Coronary artery (tissue), 2 donors: ENCODE data around the gene IL17RD.

ENCODE experiments used
- DNase-seq: peaks from one replicate; pipeline ENCODE4 v3.0.0-alpha.2; 2017; ENCODE audit warnings: low spot score
- H3K27ac ChIP-seq, 2 donors: fragments of 200-600 bp; sonication (generic); one replicate each; pipeline ENCODE4 v1.5.1; 2016 to 2019
- H3K4me3 ChIP-seq: fragments of 200-600 bp; sonication (generic); 2 replicates; pipeline ENCODE4 v1.5.1; 2016; ENCODE audit warnings: mild to moderate bottlenecking, moderate library complexity
- CTCF ChIP-seq: fragments of 200-600 bp; sonication (generic); IDR thresholded peaks from one replicate; pipeline ENCODE4 v1.5.1; 2019; ENCODE audit warnings: antibody characterized with exemption

The IL17RD gene

DNA sequence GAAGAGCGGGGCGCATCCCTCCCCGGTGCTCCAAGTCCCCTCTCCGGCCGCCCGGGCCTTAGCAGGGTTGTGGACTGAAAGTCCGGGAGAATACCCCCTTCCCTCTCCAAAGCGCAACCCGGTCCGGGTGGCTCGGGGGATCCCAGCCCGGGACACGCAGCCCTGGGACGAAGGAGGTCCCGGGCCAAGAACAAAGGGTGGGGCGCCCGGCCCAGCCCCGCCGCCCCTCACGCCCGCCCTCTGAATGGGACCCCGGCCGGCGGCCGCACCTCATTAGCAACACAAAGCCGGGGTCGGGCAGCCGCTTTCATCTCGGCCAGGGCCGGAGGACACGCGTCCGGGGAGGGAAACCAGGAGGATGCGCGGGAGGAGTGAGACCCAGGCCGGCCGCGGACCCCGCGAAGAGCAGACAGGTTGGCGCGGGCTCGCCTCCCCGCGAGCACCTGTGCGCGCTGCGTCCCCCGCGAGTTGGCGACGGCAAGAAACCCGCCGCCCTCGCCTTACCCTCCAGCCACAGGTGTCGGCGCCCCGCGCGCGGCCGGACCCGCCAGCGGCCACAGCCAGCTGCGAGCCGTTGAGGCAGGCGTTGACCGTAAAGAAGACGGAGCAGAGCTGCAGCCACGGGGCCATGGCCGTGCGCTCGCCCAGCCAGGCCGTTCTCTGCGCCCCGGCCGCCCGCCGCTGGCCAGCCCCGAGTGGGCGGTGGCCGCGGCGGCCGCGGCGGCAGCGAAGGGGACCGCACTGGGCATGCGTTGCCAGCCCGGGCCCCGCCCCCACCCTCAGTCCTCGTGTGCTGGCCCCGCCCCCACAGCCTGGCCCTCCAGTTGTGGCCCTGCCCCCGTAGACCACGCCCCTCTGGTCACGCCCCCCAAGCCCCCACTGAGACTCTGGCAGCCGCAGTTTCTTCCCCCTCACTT lies at the start of gene IL17RD:
IL17RD (minus strand) TSS at position 697 of the 917 bp plus-strand sequence; CDS start at position 630, 67 bp downstream.
- no peak for TF ChIP-seq CTCF
- DNase-seq: no peak
- Histone ChIP-seq H3K4me3 (peak within 1 kb of the TSS; percentile 98), H3K27ac (peak within 1 kb of the TSS; percentile 17 to 24)

DNA sequence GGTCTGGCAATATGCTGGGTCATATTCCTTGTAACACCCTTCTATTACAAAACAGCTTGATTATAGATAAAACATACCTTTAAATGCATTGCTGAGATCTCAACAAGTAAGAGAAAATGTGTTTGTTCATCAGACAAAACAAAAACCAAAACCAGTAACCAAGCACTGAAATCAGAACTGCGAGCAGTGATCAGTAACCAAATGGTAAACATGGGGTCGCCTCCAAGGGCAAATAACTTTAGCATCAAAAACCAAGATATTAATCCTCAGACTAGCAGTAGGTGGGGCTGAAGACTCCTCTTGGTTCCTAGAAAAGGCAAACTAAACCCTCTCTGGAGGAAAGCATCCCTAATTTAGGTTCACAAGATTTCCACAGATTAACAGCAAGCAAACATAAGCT lies 41.3 kb upstream of the IL17RD start:
- no peak for DNase-seq
- Histone ChIP-seq H3K4me3 (no peak overlapping the region), H3K27ac (no peak overlapping the region)
- TF ChIP-seq CTCF: no peak

DNA sequence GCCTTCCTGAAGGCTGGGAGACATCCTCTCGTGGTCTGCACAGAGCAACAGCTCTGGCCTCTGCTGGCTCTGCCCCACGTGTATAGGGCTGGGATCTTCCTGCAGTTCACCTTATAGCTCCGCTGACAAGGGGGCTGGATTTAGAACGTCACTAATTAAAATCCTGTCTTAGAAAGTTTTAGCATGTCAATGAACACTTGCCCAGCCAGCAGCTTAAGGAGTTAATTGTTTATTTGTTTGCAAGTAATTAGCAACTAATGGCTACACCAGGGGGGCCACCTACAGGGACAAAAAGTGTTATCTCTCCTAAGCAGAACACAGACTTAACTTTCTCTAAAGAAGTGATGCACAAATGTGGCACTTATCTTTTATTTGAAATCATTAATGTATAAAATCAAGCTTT lies 34.7 kb upstream of the IL17RD start, which contains the start of gene HESX1:
HESX1 (minus strand) TSS at position 84 of the 403 bp plus-strand sequence; CDS start at position 24, 60 bp downstream.
- H3K27ac ChIP-seq: no peak within 1 kb of the TSS
- H3K4me3 ChIP-seq: no peak within 1 kb of the TSS
- TF ChIP-seq CTCF: no peak
- no peak for DNase-seq

GRCh38 chr3:57194641-57195040 lies 29.5 kb upstream of the IL17RD start:
- no peak for TF ChIP-seq CTCF
- DNase-seq: no peak
- Histone ChIP-seq H3K4me3 (no peak overlapping the region), H3K27ac (no peak overlapping the region)

GRCh38 chr3:57192028-57192427 lies 26.9 kb upstream of the IL17RD start:
- no peak overlapping the region for H3K27ac ChIP-seq
- DNase-seq: no peak
- TF ChIP-seq CTCF: no peak
- no peak overlapping the region for H3K4me3 ChIP-seq

DNA sequence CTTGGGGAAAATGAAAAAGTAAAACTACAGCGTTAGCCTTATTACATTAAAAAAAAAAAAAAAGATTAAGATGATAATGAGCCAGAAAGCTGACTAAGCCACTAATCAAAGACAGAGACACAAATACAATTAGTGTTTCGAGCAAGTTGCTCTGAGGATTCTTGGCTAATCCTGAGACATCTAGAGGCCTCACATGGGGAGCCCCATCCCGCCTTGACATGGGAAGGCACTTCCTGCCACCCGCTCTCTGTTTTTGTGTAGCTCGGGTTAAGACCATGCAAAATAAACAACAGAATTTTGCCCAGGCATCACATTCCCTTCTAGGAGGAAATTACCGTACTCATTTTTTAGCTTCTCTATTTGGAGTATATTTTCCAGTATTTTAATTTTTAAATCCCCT lies 19.4 kb upstream of the IL17RD start:
- Histone ChIP-seq H3K27ac (no peak overlapping the region), H3K4me3 (no peak overlapping the region)
- no peak for DNase-seq
- TF ChIP-seq CTCF: no peak
